ENCODE data around the gene PTPN4.
"Not testable (repeated sequence)": the region's sequence is repeated elsewhere in the genome, so short reads cannot be mapped to it uniquely, and the experiment has no call there.

The PTPN4 gene

GRCh38 chr2:119765433-119766002, 5.8 kb downstream of the PTPN4 start:
- no peak for DNase-seq

DNA sequence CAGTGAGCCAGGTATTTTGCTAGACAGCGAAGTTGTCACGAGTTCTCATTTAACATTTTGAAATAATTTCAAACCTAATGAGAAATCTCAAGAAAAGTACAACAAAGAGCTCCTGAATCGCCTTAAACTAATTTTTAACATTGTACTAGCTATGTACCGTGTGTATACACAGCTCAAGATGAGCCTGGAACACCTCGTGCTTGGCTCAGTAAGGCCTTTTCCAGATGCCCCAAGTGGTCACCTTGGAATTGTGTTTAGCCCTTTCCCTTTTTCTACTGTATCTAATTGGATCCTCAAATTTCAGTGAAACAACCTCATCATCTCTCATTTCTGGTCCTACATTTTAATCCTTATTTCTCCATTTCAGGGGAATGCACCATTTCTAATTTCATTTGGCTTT, 7.2 kb downstream of the PTPN4 start:
- no peak for DNase-seq

- no peak for DNase-seq
Observed at GRCh38 chr2:119768742-119769141, 9.0 kb downstream of the PTPN4 start.

GRCh38 chr2:119769645-119770044, 9.9 kb downstream of the PTPN4 start:
- no peak for DNase-seq

DNA sequence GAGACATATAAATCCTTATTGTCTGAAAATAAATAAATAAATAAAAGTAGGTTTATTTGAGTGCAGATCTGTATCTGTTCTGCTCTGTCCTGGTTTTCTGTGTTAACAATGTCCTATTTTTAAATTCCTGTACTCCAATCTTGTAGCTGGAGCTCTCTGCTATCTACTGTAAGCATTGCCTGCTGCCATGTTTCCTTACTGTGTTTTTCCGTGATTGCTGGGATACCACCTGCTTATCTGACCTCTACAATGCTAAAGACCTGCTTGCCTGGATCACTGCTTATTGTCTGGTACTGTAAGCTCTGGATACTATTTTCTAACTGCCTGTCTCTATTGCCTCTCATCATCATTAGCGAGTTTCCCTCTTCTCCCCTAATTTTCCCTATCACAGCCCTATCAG, 11.6 kb downstream of the PTPN4 start:
- no peak for DNase-seq

- DNase-seq, result no peak
Observed at GRCh38 chr2:119772128-119772527, 12.4 kb downstream of the PTPN4 start.

GRCh38 chr2:119772767-119773166, 13.0 kb downstream of the PTPN4 start:
- no peak for DNase-seq

DNA sequence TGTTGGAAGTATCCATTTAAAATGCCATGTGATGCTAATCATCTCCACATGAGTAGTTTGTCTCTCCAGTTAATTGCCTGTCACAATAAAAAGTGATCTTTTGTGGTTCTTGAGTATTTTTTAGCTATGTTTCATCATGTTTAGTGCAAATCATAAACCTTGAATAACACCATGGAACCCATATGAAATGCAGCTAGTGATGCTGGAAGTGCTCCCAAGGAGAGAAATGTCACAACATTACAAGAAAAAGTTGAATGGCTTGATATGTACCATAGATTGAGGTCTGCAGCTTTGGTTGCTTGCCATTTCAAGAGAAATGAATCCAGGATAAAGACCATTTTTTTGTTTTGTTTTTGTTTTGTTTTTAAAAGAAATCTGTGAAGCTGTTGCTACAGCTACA, 14.3 kb downstream of the PTPN4 start:
- DNase-seq, result no peak

- no peak for DNase-seq
Observed at GRCh38 chr2:119775102-119775501, 15.4 kb downstream of the PTPN4 start.

- no peak for DNase-seq
Observed at GRCh38 chr2:119782308-119783027, 22.7 kb downstream of the PTPN4 start.

- no peak for DNase-seq
Observed at GRCh38 chr2:119784876-119785275, 25.2 kb downstream of the PTPN4 start.

- DNase-seq, result no peak
Observed at GRCh38 chr2:119786295-119786694, 26.6 kb downstream of the PTPN4 start.

- no peak for DNase-seq
Observed at GRCh38 chr2:119788752-119789151, 29.0 kb downstream of the PTPN4 start.

- no peak for DNase-seq
Observed at GRCh38 chr2:119790466-119790865, 30.7 kb downstream of the PTPN4 start.

DNA sequence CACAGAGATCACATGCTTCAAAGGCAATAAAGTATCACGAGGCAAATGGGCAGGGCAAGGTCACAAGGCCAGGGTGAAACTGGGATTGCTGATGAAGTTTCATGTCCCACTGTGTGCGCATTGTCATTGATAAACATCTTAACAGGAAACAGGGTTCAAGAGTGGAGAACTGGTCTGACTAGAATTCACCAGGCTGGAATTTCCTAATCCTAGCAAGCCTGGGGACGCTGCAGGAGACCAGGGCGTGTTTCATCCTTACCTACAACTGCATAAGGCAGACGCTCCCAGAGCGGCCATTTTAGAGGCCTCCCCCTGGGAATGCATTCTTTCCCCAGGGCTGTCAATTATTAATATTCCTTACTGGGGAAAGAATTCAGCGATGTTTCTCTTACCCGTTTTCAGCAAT, 33.2 kb downstream of the PTPN4 start:
- no peak for DNase-seq

- no peak for DNase-seq
Observed at GRCh38 chr2:119794237-119794636, 34.5 kb downstream of the PTPN4 start.

DNA sequence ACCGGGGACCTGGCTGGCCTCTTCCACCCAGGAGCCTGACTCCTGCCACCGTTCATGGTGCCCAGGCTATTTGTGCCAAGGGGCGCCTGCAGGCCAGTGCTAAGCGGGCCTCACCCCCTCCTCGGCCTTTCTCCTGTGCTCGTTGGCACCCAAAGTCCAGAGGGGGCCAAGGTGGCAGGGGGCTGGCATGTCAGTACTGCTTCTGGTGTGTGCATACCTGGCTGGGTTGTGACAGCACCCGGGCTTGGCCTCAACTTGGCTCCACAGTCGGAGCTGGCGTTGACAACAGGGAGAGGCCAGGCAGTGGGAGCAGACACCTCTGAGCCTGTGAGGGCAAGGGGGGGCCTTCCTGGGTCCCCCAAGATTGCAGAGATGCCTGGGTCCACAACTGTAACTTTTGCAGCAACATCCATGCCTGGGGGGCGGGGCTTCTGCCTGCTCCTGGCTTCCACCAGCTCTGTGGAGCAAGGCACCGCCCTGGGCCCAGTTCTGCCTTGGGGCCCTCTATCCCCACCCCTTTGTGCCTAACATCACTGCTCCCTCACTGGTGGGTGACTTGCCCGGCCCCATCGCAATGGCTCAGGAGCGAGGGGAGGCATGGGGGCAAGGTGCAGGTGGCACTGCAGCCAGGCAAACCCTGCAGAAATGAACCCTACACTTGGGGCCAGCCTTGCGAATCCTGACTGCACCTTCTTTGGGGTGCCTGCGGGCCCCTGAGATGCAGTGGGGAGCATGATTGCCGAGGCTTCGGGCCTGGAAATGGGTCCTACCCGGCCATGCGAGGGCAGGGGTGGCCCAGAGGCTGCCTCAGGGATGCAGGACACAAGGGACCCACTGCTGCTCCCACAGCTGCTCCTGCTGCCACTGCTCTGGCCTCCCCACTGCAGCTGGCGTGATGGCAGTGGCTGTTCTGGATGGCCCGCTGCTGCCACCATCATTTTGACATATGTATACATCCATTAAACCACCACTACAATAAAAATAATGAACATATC, 35.9 kb downstream of the PTPN4 start:
- DNase-seq, result no peak

DNA sequence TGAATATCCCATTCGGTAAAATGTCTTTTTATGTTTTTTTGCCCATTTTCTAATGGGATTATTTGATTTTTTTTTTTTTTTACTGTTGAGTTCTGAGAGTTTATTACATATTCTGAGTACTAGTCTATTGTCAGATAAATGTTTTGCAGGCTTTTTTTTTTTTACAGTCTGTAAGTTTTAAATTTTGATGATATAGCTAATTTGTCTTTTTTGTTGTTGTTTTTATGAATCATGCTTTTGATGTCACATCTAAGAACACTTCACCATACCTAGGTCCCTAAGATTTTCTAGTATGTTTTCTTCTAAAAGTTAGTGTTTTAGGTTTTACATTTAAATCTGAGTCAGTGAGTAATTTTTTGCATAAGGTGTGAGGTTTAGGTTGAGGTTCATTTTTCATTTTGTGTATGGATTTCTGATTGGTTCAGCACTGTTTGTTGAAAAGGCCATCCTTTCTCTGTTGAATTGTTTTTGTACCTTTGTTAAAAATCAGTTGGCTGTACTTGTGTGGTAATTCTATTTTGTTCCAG, 40.7 kb downstream of the PTPN4 start:
- no peak for DNase-seq

DNA sequence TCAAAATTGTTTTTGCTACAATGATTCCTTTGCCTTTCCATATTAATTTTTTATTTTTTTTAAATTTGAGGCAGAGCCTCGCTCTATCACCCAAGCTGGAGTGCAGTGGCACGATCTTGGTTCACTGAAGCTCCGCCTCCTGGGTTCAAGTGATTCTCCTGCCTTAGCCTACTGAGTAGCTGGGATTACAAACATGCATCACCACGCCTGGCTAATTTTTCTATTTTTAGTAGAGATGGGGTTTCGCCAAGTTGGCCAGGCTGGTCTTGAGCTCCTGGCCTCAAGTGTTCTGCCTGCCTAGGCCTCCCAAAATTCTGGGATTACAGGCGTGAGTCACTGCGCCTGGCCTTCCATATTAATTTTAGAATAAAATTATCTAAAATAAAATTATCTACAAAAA, 41.3 kb downstream of the PTPN4 start:
- DNase-seq, result no peak

GRCh38 chr2:119801989-119802388, 42.3 kb downstream of the PTPN4 start:
- DNase-seq, result not testable (repeated sequence)

DNA sequence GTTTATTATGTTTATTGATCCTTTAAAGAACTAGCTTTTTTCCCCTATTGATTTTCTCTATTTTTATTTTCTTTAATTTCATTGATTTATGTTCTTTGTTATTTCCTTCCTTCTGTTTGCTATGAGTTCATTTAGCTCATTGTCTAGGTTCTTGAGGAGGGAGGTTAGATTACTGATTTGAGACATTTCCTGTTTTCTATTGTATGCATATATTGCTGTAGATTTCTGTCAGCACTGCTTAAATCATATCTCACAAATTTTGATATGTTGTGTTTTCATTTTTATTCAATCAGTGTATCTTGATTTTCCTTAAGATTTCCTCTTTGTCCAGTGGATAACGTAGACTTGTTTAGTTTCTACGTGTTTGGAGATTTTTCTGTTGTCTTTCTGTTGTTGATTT, 43.4 kb downstream of the PTPN4 start:
- DNase-seq, result no peak

DNA sequence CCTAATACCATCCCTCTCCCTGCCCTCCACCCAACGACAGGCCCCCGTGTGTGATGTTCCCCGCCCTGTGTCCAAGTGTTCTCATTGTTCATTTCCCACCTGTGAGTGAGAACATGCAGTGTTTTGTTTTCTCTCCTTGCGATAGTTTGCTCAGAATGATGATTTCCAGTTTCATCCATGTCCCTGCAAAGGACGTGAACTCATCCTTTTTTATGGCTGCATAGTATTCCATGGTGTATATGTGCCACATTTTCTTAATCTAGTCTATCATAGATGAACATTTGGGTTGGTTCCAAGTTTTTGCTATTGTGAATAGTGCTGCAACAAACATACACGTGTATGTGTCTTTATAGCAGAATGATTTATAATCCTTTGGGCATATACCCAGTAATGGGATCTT, 44.7 kb downstream of the PTPN4 start:
- not testable (repeated sequence) for DNase-seq

DNA sequence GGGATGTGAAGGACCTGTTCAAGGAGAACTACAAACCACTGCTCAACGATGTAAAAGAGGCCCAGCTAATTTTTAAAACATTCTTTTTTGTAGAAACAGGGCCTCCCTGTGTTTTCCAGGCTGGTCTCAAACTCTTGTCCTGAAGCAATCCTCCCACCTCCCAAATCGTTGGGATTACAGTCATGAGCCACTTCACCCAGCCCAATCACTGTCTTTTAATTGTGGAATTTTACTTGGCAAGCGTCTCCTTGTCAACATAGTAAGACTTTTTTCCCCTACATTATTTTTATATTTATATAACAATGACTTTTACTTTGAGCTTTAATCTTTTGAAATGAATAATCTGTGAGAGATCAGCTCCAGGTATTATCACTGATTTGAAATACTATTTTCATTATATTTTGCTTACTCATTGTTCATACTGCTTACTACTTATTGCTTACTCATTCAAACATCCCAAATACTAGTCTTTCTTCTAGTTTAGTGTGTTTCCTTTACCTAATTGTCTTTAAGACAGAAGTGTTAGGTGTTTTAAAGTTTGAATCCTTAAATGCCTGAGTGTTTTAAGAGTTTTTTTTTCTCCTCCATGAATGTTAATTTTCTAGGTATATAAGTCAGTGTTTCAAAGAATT, 48.9 kb downstream of the PTPN4 start:
- DNase-seq, result no peak
